NT2/D1 (cell line): ENCODE results near the gene PTPRK.

Experiments
- DNase-seq: peaks from one replicate; pipeline ENCODE4 v3.0.0-alpha.2; 2011; ENCODE audit warnings: low read depth, low spot score
- H3K27me3 ChIP-seq: 2 replicates; pipeline ENCODE4 v1.6.0; 2011; ENCODE audit warnings: mild to moderate bottlenecking; ENCODE audit not compliant: insufficient read length, insufficient read depth
- H3K36me3 ChIP-seq: 2 replicates; pipeline ENCODE4 v1.6.1; 2011; ENCODE audit warnings: mild to moderate bottlenecking, low read length, mixed read lengths; ENCODE audit not compliant: insufficient read depth, insufficient read length
- H3K4me1 ChIP-seq: 2 replicates; pipeline ENCODE4 v1.5.1; 2011; ENCODE audit not compliant: insufficient read depth, insufficient read length
- H3K4me3 ChIP-seq: 2 replicates; pipeline ENCODE4 v1.5.1; 2011; ENCODE audit warnings: low read depth; ENCODE audit not compliant: insufficient read length
- H3K9ac ChIP-seq: 2 replicates; pipeline ENCODE4 v1.6.0; 2011; ENCODE audit warnings: low read depth; ENCODE audit not compliant: insufficient read length
- H3K9me3 ChIP-seq: 2 replicates; pipeline ENCODE4 v1.5.1; 2011; ENCODE audit warnings: mild to moderate bottlenecking, low read length; ENCODE audit not compliant: insufficient read depth
- SUZ12 ChIP-seq: IDR thresholded peaks from 2 replicates; pipeline ENCODE4 v1.6.1; 2011; ENCODE audit not compliant: insufficient read length, insufficient read depth; ENCODE audit errors: extremely low read depth
- YY1 ChIP-seq: IDR thresholded peaks from 2 replicates; pipeline ENCODE4 v1.6.1; 2011; ENCODE audit not compliant: insufficient read length, insufficient read depth
- ZNF274 ChIP-seq: IDR thresholded peaks from 2 replicates; pipeline ENCODE4 v1.6.1; 2011; ENCODE audit warnings: mild to moderate bottlenecking, low read depth, low read length

The PTPRK gene

DNA sequence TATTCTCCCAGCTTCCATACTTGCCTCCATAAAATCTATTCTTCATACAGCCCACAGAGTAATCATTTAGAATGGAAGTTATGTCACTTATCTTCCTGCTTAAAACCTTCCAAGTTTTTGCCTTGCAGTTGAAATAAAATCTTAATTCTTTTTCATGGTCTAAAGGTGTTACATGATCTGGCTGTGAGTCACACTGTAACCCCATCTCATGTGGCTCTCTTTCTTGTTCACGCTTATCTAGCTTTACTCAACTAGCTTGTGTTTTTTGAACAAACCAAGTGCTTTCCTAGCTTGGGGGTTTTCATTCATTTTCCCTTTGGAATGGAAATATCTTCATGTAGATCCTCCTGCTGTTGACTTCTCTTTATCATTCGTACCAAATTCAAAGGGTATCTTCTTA lies 596.0 kb downstream of the PTPRK start:
- no peaks in the 10 kb centered on the region for H3K27me3 ChIP-seq
- no peak overlapping the region for H3K4me3 ChIP-seq
- no peak overlapping the region for H3K9ac ChIP-seq
- H3K36me3 ChIP-seq, result no peaks in the 10 kb centered on the region
- no peak for DNase-seq
- H3K4me1 ChIP-seq, result no peaks in the 10 kb centered on the region
- 0 out of 2 replicates have a peak, but pooled peaks cover 8% of the 10 kb centered on the region for H3K9me3 ChIP-seq
- no peak for TF ChIP-seq SUZ12
- no peak for TF ChIP-seq ZNF274
- no peak for TF ChIP-seq YY1

DNA sequence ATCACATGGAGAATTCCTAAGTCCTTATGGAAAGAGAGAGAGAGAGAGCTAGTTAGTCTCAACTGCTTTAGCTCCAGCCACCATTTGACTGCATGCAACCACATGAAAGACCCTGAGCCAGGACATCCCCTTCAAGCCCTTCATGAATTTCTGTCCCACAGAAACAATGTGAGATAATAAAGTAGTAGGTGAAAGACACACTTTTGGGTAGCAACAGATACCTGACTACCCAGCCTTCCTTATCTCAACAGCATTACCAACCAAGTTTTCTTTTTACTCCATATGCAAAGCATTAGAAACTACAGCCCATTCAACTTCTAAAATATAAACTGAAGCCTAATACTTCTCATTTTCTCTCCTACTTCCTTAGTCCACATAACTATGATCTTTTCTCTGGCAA lies 596.4 kb downstream of the PTPRK start:
- H3K9ac ChIP-seq, result no peak overlapping the region
- TF ChIP-seq SUZ12 (no peak), YY1 (no peak), ZNF274 (no peak)
- no peaks in the 10 kb centered on the region for H3K27me3 ChIP-seq
- H3K36me3 ChIP-seq, result no peaks in the 10 kb centered on the region
- no peaks in the 10 kb centered on the region for H3K4me1 ChIP-seq
- no peak for DNase-seq
- H3K9me3 ChIP-seq, result 0 out of 2 replicates have a peak, but pooled peaks cover 8% of the 10 kb centered on the region
- H3K4me3 ChIP-seq, result no peak overlapping the region

DNA sequence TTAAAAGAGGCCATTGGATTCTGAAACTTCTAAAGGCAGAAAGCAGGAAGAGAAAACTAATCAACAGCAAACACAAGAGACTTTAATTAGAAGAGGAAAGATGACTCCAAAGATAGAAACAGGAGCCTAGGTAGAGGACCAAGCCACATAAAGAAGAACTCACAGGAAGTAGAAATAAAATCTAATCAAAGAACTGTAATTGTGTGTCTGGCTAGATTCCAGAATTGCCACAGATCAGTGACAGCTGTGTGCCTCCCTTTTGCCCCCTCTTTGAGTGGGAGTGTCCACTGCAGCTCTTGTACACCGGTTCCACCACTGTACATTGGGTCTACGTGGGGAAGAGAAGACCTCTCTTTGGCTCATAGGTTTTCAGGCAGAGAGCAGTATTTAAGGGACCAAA lies 597.3 kb downstream of the PTPRK start:
- TF ChIP-seq ZNF274, result no peak
- TF ChIP-seq SUZ12, result no peak
- TF ChIP-seq YY1, result no peak
- no peaks in the 10 kb centered on the region for H3K27me3 ChIP-seq
- 0 out of 2 replicates have a peak, but pooled peaks cover 8% of the 10 kb centered on the region for H3K9me3 ChIP-seq
- no peak overlapping the region for H3K4me3 ChIP-seq
- no peak overlapping the region for H3K9ac ChIP-seq
- no peaks in the 10 kb centered on the region for H3K36me3 ChIP-seq
- no peak for DNase-seq
- no peaks in the 10 kb centered on the region for H3K4me1 ChIP-seq

DNA sequence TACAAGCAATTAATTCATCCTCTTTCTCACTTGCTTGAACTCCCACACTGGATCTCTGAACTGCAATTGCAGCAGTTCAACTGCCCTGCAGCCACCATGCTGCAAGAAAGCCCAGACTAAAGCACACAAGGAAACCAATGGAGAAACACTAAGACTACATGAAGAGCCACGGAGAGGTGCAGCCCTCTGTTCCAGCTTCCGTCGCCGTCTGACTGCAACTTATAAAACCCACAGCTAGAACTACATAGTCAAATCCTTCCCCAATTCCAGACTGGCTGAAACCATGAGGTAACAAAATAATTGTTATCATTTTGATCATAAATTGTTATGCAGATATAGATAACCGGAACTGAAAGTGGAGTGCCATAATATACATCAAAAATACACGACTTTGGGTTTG lies 598.4 kb downstream of the PTPRK start:
- no peak for DNase-seq
- TF ChIP-seq YY1, result no peak
- TF ChIP-seq ZNF274, result no peak
- TF ChIP-seq SUZ12, result no peak

DNA sequence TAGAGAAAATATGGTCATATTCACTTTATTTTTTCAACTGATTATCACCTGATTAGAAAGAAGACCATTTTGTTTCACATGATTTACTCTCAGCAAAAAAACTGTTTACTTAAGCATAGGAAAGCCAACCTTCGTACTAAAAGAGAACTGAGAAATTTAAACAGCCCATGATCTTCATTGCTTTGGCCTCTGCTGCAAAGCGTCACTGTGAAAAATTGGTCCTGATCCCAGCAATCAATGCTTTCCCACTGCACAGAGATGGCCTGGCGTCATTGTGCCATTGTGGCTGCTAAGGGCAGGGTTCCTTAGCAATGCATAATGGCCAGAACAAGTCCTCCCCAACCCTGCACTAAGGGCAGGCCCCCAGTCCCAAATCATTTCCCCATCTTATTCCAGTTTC lies 599.6 kb downstream of the PTPRK start:
- DNase-seq, result no peak
- Histone ChIP-seq H3K9ac (no peak overlapping the region), H3K36me3 (no peaks in the 10 kb centered on the region), H3K27me3 (no peaks in the 10 kb centered on the region), H3K9me3 (0 out of 2 replicates have a peak, but pooled peaks cover 5% of the 10 kb centered on the region), H3K4me1 (no peaks in the 10 kb centered on the region), H3K4me3 (no peak overlapping the region)
- TF ChIP-seq SUZ12 (no peak), ZNF274 (no peak), YY1 (no peak)

More for the DNA sequence above, 598.4 kb downstream of the PTPRK start:
- Histone ChIP-seq H3K9ac (no peak overlapping the region), H3K4me3 (no peak overlapping the region), H3K9me3 (0 out of 2 replicates have a peak, but pooled peaks cover 8% of the 10 kb centered on the region), H3K4me1 (no peaks in the 10 kb centered on the region), H3K36me3 (no peaks in the 10 kb centered on the region), H3K27me3 (no peaks in the 10 kb centered on the region)
